Measurements from ENCODE around the gene EPB41L1.

Gene EPB41L1

DNA sequence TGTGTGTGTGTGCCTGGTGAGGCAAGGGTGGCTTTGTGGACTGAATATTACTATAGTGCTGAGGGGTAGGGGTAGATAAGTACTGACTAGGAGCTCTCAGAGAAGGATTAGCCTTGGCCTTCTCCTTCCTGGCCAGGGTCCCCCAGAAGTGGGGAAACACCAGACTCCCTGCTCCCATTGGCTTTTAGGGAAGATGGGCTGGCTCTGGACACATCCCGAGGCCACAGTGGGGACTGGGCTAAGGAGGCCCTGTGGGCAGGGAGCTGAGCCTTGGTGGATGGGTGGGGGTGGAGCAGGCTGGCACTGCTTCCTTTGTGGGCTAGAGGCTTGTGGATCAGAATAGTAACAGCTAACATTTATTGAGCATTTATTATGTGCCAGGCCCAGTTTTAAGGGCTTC, 3.1 kb downstream of the EPB41L1 start:
- no peak overlapping the region for H2BK15ac ChIP-seq (ENCODE audit: low read length)
- no peak overlapping the region for H3K4ac ChIP-seq (ENCODE audit: low read length)
- no peak overlapping the region for H2AFZ ChIP-seq (ENCODE audit: low read length)
- peak overlapping the region; percentile 20 for H2AK5ac ChIP-seq (ENCODE audit: low read depth, low read length)
- no peak overlapping the region for H4K8ac ChIP-seq (ENCODE audit: low read depth, low read length)
- peaks cover 12 to 13% of the 10 kb centered on the region in 2 donors for H3K4me1 ChIP-seq (ENCODE audit: control insufficient read depth in 2 of 2, insufficient read depth in 1 of 2, low read depth in 1 of 2, low read length in 2 of 2)
- no peak for DNase-seq (ENCODE audit: low spot score)
- no peak overlapping the region for H3K27ac ChIP-seq (replicated peaks; ENCODE audit: low read length)
- H3K4me2 ChIP-seq (ENCODE audit: insufficient read depth, low read length, poor library complexity, severe bottlenecking): no peak overlapping the region
- peaks cover 5% of the 10 kb centered on the region for H3K79me1 ChIP-seq (ENCODE audit: low read depth, low read length)
- peaks cover 0 to 2% (median 0%) of the 10 kb centered on the region in 3 experiments for H3K27me3 ChIP-seq (ENCODE audit: control insufficient read depth in 3 of 3, insufficient read depth in 3 of 3, low read depth in 1 of 3, low read length in 3 of 3)
- H3K23ac ChIP-seq (ENCODE audit: low read depth, low read length, poor library complexity): no peak overlapping the region
- no peak overlapping the region for H3K14ac ChIP-seq (ENCODE audit: low read length)
- H3K9me3 ChIP-seq (replicated peaks in 1 of 2; ENCODE audit: control insufficient read depth in 2 of 2, insufficient read depth in 1 of 2, low read depth in 1 of 2, low read length in 2 of 2): no peaks in the 10 kb centered on the region
- H3K18ac ChIP-seq (ENCODE audit: low read length): no peak overlapping the region
- no peak overlapping the region for H2BK120ac ChIP-seq (ENCODE audit: low read depth, low read length)
- WGBS, 2 donors (ENCODE audit: extremely low coverage in 2 of 2, insufficient read length in 2 of 2, insufficient replicate concordance in 1 of 2): no CpG with 5 or more reads among the region's 1 CpG
- H4K91ac ChIP-seq (ENCODE audit: low read depth, low read length, poor library complexity): no peak overlapping the region
- H3K36me3 ChIP-seq (replicated peaks in 1 of 2; ENCODE audit: control insufficient read depth in 2 of 2, insufficient read depth in 2 of 2, low read length in 2 of 2): peaks cover 0 to 5% of the 10 kb centered on the region in 2 donors
- H3K9ac ChIP-seq (ENCODE audit: low read depth, low read length, poor library complexity): no peak overlapping the region
- no peak overlapping the region for H2BK5ac ChIP-seq (ENCODE audit: low read length)
- H3K4me3 ChIP-seq (ENCODE audit: low read length in 2 of 2): no peak overlapping the region
- no peak overlapping the region for H2BK12ac ChIP-seq (ENCODE audit: low read length)

DNA sequence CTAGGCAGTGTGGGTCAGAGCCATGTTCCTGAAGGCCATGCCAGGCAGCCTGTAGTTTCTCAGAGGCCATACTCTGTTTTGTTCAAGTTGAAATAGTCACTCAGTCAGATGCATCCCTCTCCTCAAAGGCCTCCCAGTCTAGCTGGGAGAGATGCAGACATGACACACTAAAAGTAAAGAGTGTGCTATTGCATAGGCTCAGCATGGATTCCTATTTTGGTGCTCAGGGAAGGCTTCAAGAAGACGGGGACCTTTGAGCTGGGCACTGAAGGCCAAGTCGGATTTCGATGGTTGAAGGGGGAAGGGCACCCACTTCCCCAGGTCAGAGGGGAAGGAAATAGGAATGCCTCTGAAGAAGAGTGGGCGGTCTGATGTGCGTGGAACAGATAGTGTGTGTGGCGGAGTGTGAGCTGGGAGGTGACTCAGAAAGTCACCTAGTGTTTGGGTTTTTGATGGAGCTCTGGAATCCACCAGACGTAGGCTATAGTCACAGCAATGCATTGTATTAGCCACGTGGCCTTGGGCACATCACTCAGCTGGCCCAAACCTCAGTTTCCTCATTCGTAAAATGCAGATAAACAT, 3.7 kb downstream of the EPB41L1 start:
- no peak overlapping the region for H2BK5ac ChIP-seq (ENCODE audit: low read length)
- WGBS, 2 donors (ENCODE audit: extremely low coverage in 2 of 2, insufficient read length in 2 of 2, insufficient replicate concordance in 1 of 2): no CpG with 5 or more reads among the region's 9 CpGs
- no peak overlapping the region for H3K23ac ChIP-seq (ENCODE audit: low read depth, low read length, poor library complexity)
- no peak overlapping the region for H2AK5ac ChIP-seq (ENCODE audit: low read depth, low read length)
- H3K79me1 ChIP-seq (ENCODE audit: low read depth, low read length): peaks cover 5% of the 10 kb centered on the region
- no peak for DNase-seq (ENCODE audit: low spot score)
- H3K27me3 ChIP-seq (ENCODE audit: control insufficient read depth in 3 of 3, insufficient read depth in 3 of 3, low read depth in 1 of 3, low read length in 3 of 3): peaks cover 0 to 2% (median 0%) of the 10 kb centered on the region in 3 experiments
- H3K27ac ChIP-seq (replicated peaks; ENCODE audit: low read length): no peak overlapping the region
- H3K4me1 ChIP-seq (ENCODE audit: control insufficient read depth in 2 of 2, insufficient read depth in 1 of 2, low read depth in 1 of 2, low read length in 2 of 2): peaks cover 12 to 13% of the 10 kb centered on the region in 2 donors
- H2BK120ac ChIP-seq (ENCODE audit: low read depth, low read length): no peak overlapping the region
- H4K91ac ChIP-seq (ENCODE audit: low read depth, low read length, poor library complexity): no peak overlapping the region
- H2AFZ ChIP-seq (ENCODE audit: low read length): no peak overlapping the region
- no peak overlapping the region for H3K4ac ChIP-seq (ENCODE audit: low read length)
- H3K36me3 ChIP-seq (replicated peaks in 1 of 2; ENCODE audit: control insufficient read depth in 2 of 2, insufficient read depth in 2 of 2, low read length in 2 of 2): peaks cover 0 to 7% of the 10 kb centered on the region in 2 donors
- no peak overlapping the region for H4K8ac ChIP-seq (ENCODE audit: low read depth, low read length)
- H2BK12ac ChIP-seq (ENCODE audit: low read length): no peak overlapping the region
- H3K14ac ChIP-seq (ENCODE audit: low read length): no peak overlapping the region
- no peaks in the 10 kb centered on the region for H3K9me3 ChIP-seq (replicated peaks in 1 of 2; ENCODE audit: control insufficient read depth in 2 of 2, insufficient read depth in 1 of 2, low read depth in 1 of 2, low read length in 2 of 2)
- H3K4me3 ChIP-seq (ENCODE audit: low read length in 2 of 2): no peak overlapping the region
- H3K18ac ChIP-seq (ENCODE audit: low read length): no peak overlapping the region
- H2BK15ac ChIP-seq (ENCODE audit: low read length): no peak overlapping the region
- H3K4me2 ChIP-seq (ENCODE audit: insufficient read depth, low read length, poor library complexity, severe bottlenecking): no peak overlapping the region
- no peak overlapping the region for H3K9ac ChIP-seq (ENCODE audit: low read depth, low read length, poor library complexity)

DNA sequence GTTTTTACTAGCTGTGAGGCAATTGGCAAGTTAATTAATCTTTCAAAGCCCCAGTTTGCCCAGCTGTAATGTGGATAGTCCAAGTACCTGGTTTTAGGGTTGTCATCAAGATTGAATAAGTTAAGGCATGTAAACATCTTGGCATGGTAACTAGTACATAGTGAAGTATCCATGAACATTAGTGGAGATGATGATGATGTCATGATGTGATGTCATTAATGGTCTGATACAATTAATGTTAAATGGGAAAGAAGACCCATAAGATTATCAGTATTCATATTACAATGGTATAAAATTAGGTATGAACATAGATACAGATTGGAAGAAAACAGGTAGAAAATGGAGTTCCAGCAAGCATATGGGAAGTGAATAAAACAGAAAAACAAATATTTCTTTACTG, 5.3 kb downstream of the EPB41L1 start:
- no peak overlapping the region for H2BK12ac ChIP-seq (ENCODE audit: low read length)
- H3K9me3 ChIP-seq (replicated peaks in 1 of 2; ENCODE audit: control insufficient read depth in 2 of 2, insufficient read depth in 1 of 2, low read depth in 1 of 2, low read length in 2 of 2): no peaks in the 10 kb centered on the region
- DNase-seq (ENCODE audit: low spot score): no peak

DNA sequence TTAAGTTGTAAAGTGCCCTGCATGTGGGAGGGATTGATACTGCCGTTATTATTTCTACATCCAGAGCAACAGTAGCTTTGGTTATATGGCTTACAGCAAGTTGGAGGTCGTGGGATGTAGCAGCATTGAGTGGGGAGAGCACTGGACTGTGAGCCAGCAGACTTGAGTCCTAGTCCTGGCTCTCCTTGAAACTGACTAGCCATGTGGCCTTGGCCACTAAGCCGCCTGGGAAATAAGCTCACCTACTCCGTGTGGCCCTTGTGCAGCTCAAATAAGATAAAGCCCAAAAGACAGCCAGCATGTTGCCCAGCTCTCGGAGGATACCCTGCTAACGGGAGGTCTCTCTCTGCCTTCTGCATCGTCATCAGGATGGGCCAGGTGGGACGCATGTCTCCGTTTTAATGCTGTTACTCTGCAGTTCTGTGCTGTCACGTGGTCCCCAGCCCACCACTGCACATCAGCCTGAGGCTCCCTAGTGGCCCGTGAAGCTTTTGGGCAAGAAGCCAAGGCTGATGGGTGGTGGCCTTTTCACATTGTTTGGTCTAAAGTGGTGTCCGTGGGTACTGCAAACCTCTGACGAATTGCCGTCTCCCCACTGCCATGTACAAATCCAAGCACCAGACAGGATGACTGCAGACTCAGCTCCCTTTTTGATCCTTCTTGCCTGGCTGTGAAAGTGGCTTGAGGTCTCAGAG, 7.9 kb downstream of the EPB41L1 start:
- Histone ChIP-seq H4K91ac (ENCODE audit: low read depth, low read length, poor library complexity) (no peak overlapping the region), H3K23ac (ENCODE audit: low read depth, low read length, poor library complexity) (no peak overlapping the region), H2AK5ac (ENCODE audit: low read depth, low read length) (no peak overlapping the region), H2BK120ac (ENCODE audit: low read depth, low read length) (no peak overlapping the region), H3K4ac (ENCODE audit: low read length) (no peak overlapping the region), H3K18ac (ENCODE audit: low read length) (no peak overlapping the region), H3K27ac (replicated peaks; ENCODE audit: low read length) (no peak overlapping the region), H2BK12ac (ENCODE audit: low read length) (no peak overlapping the region), H3K27me3 (ENCODE audit: control insufficient read depth in 3 of 3, insufficient read depth in 3 of 3, low read depth in 1 of 3, low read length in 3 of 3) (no peaks in the 10 kb centered on the region), H3K14ac (ENCODE audit: low read length) (no peak overlapping the region), H2BK5ac (ENCODE audit: low read length) (no peak overlapping the region), H3K4me2 (ENCODE audit: insufficient read depth, low read length, poor library complexity, severe bottlenecking) (no peak overlapping the region), H2AFZ (ENCODE audit: low read length) (no peak overlapping the region), H3K79me1 (ENCODE audit: low read depth, low read length) (no peaks in the 10 kb centered on the region), H3K4me3 (ENCODE audit: low read length in 2 of 2) (no peak overlapping the region), H4K8ac (ENCODE audit: low read depth, low read length) (no peak overlapping the region), H2BK15ac (ENCODE audit: low read length) (no peak overlapping the region), H3K9ac (ENCODE audit: low read depth, low read length, poor library complexity) (no peak overlapping the region), H3K9me3 (replicated peaks in 1 of 2; ENCODE audit: control insufficient read depth in 2 of 2, insufficient read depth in 1 of 2, low read depth in 1 of 2, low read length in 2 of 2) (no peaks in the 10 kb centered on the region), H3K36me3 (replicated peaks in 1 of 2; ENCODE audit: control insufficient read depth in 2 of 2, insufficient read depth in 2 of 2, low read length in 2 of 2) (peaks cover 0 to 7% of the 10 kb centered on the region in 2 donors), H3K4me1 (ENCODE audit: control insufficient read depth in 2 of 2, insufficient read depth in 1 of 2, low read depth in 1 of 2, low read length in 2 of 2) (no peaks in the 10 kb centered on the region)
- no peak for DNase-seq (ENCODE audit: low spot score)
- no CpG with 5 or more reads among the region's 14 CpGs for WGBS, 2 donors (ENCODE audit: extremely low coverage in 2 of 2, insufficient read length in 2 of 2, insufficient replicate concordance in 1 of 2)

More for the DNA sequence above, 5.3 kb downstream of the EPB41L1 start:
- no peak overlapping the region for H4K8ac ChIP-seq (ENCODE audit: low read depth, low read length)
- peaks cover 6 to 7% of the 10 kb centered on the region in 2 donors for H3K4me1 ChIP-seq (ENCODE audit: control insufficient read depth in 2 of 2, insufficient read depth in 1 of 2, low read depth in 1 of 2, low read length in 2 of 2)
- no peak overlapping the region for H4K91ac ChIP-seq (ENCODE audit: low read depth, low read length, poor library complexity)
- no peak overlapping the region for H2BK5ac ChIP-seq (ENCODE audit: low read length)
- no peak overlapping the region for H3K18ac ChIP-seq (ENCODE audit: low read length)
- no peak overlapping the region for H3K27ac ChIP-seq (replicated peaks; ENCODE audit: low read length)
- H3K4ac ChIP-seq (ENCODE audit: low read length): no peak overlapping the region
- no peak overlapping the region for H2BK120ac ChIP-seq (ENCODE audit: low read depth, low read length)
- H3K14ac ChIP-seq (ENCODE audit: low read length): no peak overlapping the region
- no peak overlapping the region for H3K9ac ChIP-seq (ENCODE audit: low read depth, low read length, poor library complexity)
- H3K27me3 ChIP-seq (ENCODE audit: control insufficient read depth in 3 of 3, insufficient read depth in 3 of 3, low read depth in 1 of 3, low read length in 3 of 3): peaks cover 0 to 2% (median 0%) of the 10 kb centered on the region in 3 experiments
- no peak overlapping the region for H3K4me3 ChIP-seq (ENCODE audit: low read length in 2 of 2)
- H2BK15ac ChIP-seq (ENCODE audit: low read length): no peak overlapping the region
- H3K79me1 ChIP-seq (ENCODE audit: low read depth, low read length): peaks cover 5% of the 10 kb centered on the region
- H3K36me3 ChIP-seq (replicated peaks in 1 of 2; ENCODE audit: control insufficient read depth in 2 of 2, insufficient read depth in 2 of 2, low read length in 2 of 2): peaks cover 0 to 7% of the 10 kb centered on the region in 2 donors
- no peak overlapping the region for H3K23ac ChIP-seq (ENCODE audit: low read depth, low read length, poor library complexity)
- no peak overlapping the region for H2AK5ac ChIP-seq (ENCODE audit: low read depth, low read length)
- H3K4me2 ChIP-seq (ENCODE audit: insufficient read depth, low read length, poor library complexity, severe bottlenecking): no peak overlapping the region
- no peak overlapping the region for H2AFZ ChIP-seq (ENCODE audit: low read length)

Data from neuronal stem cell (in vitro differentiated cells).